Tibial artery (tissue), 4 donors: ENCODE measurements around the gene ST3GAL4.
A peak's percentile ranks its signal among the peaks of the same experiment; 100 is the strongest.
"Not testable (repeated sequence)": the region's sequence is repeated elsewhere in the genome, so short reads cannot be mapped to it uniquely, and the experiment has no call there.

Source experiments
- DNase-seq, 2 donors: peaks; one replicate each; pipeline ENCODE4 v3.0.0-alpha.2; 2019
- H3K27ac ChIP-seq, 2 donors: fragments of 200-600 bp; sonication (generic) in 1 of 2; 1 replicate in 1 of 2; 2 replicates in 1 of 2; pipeline ENCODE4 v1.5.1; 2018 to 2019; ENCODE audit warnings: mild to moderate bottlenecking in 1 of 2
- H3K27me3 ChIP-seq, 2 donors: fragments of 200-600 bp; sonication (generic) in 1 of 2; one replicate each; pipeline versions ENCODE4 v1.5.1 to v1.6.0; 2016 to 2019
- H3K36me3 ChIP-seq, 3 donors: fragments of 200-600 bp; sonication (generic) in 2 of 3; one replicate each; pipeline ENCODE4 v1.5.1; 2016 to 2019; ENCODE audit warnings: mild to moderate bottlenecking in 2 of 3
- H3K4me1 ChIP-seq, 4 donors: fragments of 200-600 bp; sonication (generic) in 2 of 4; 1 replicate in 3 of 4; 2 replicates in 1 of 4; pipeline ENCODE4 v1.5.1; 2016 to 2019
- H3K4me3 ChIP-seq, 2 donors: fragments of 200-600 bp; sonication (generic) in 1 of 2; 1 replicate in 1 of 2; 2 replicates in 1 of 2; pipeline ENCODE4 v1.5.1; 2018 to 2019; ENCODE audit warnings: mild to moderate bottlenecking in 2 of 2
- H3K9me3 ChIP-seq, 3 donors: fragments of 200-600 bp; sonication (generic) in 1 of 3; one replicate each; pipeline ENCODE4 v1.5.1; 2016 to 2019
- CTCF ChIP-seq, 2 experiments: fragments of 200-600 bp in 1 of 2; fragments of 450-650 bp in 1 of 2; IDR thresholded peaks; one replicate each; pipeline ENCODE4 v1.5.1; 2017 to 2019; ENCODE audit warnings: antibody characterized with exemption in 2 of 2, mild to moderate bottlenecking in 1 of 2, moderate library complexity in 1 of 2
- intact Hi-C: fragments of 100-400 bp; cut with DNase I; formaldehyde crosslinking; loops from one replicate; pipeline ENCODE4 v1.15.0; 2023; ENCODE audit warnings: low total_unique reads

ST3GAL4 gene

DNA sequence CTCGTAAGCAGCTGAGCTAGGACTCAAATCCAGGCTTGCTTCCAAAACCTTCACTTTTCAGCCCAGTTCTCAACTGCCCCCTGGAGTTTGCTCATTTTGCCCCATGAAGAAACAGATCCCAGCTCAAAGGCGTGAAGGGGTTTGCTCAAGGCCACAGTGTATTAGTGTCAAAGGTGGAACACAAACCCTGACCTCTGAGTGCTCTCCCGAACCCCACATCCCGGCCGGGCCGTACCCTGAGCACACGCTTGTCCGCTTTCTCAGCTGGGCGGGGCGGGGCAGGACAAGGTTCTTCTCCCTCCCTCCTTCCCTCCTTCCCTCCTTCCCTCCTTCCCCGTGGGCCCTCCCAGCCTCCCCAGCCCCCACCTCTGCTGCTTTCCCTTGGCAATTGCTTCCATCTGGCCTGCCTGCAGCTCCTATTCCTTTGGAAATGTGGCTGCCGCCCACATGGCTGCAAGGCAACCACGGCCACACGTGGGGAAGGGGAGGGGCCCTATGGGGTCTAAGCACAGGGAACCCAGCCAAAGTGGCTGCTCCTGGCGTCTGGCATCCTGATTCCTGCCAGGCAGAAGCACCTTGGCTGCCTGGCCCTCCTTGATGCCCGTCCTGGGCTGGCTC is 4.1 kb downstream of the ST3GAL4 start:
- H3K9me3 ChIP-seq, result no peaks in the 10 kb centered on the region
- H3K4me3 ChIP-seq, result peak overlapping the region; percentile 20 to 32
- H3K27me3 ChIP-seq, result no peaks in the 10 kb centered on the region
- H3K27ac ChIP-seq, result peak overlapping the region; percentile 85
- intact Hi-C loops, result loop anchor here (5.0 kb wide), 1 partner anchor 53 kb away; no protein-coding TSS in a partner anchor
- H3K36me3 ChIP-seq, result no peaks in the 10 kb centered on the region
- TF ChIP-seq CTCF (IDR thresholded peaks at IDR 0.05), result peak in 1 of 2 experiments; percentile 15
- peaks cover 0 to 65% (median 46%) of the 10 kb centered on the region in 4 donors for H3K4me1 ChIP-seq
- peak; percentile 74 to 90 for DNase-seq

DNA sequence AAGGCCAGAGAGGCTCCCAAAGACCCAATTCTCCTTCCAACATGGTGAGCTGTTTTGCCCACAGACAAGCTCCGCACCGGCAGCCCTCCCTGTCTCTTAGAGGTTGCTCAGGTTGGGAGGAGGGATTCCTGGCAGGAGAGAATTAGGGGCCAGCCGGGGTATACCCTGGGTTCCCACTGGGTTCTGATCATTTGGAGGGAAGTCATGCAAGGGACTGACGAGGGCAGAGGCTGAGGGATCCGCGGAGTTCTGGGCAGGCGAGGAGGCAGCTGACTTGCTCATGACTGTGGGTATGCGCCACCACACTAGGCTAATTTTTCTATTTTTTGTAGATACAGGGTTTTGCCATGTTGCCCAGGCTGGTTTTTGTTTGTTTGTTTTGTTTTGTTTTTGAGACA is 4.6 kb downstream of the ST3GAL4 start:
- H3K27ac ChIP-seq, result peak overlapping the region in 1 of 2 donors; percentile 85

GRCh38 chr11:126361400-126361799 is 5.9 kb downstream of the ST3GAL4 start:
- peaks cover 0 to 62% (median 41%) of the 10 kb centered on the region in 4 donors for H3K4me1 ChIP-seq
- no peaks in the 10 kb centered on the region for H3K27me3 ChIP-seq
- H3K27ac ChIP-seq, result no peak overlapping the region
- no peak for TF ChIP-seq CTCF (IDR thresholded peaks at IDR 0.05)
- H3K36me3 ChIP-seq, result no peaks in the 10 kb centered on the region
- peak in 1 of 2 donors; percentile 46 for DNase-seq
- no peaks in the 10 kb centered on the region for H3K9me3 ChIP-seq
- no peak overlapping the region for H3K4me3 ChIP-seq
- intact Hi-C loops, result no loop called here

More for the DNA sequence above, 4.6 kb downstream of the ST3GAL4 start:
- no peak for DNase-seq
- intact Hi-C loops, result no loop called here
- Histone ChIP-seq H3K4me1 (peaks cover 0 to 60% (median 41%) of the 10 kb centered on the region in 4 donors), H3K36me3 (no peaks in the 10 kb centered on the region), H3K9me3 (no peaks in the 10 kb centered on the region), H3K4me3 (peak overlapping the region; percentile 20 to 32), H3K27me3 (no peaks in the 10 kb centered on the region)
- TF ChIP-seq CTCF (IDR thresholded peaks at IDR 0.05), result no peak

DNA sequence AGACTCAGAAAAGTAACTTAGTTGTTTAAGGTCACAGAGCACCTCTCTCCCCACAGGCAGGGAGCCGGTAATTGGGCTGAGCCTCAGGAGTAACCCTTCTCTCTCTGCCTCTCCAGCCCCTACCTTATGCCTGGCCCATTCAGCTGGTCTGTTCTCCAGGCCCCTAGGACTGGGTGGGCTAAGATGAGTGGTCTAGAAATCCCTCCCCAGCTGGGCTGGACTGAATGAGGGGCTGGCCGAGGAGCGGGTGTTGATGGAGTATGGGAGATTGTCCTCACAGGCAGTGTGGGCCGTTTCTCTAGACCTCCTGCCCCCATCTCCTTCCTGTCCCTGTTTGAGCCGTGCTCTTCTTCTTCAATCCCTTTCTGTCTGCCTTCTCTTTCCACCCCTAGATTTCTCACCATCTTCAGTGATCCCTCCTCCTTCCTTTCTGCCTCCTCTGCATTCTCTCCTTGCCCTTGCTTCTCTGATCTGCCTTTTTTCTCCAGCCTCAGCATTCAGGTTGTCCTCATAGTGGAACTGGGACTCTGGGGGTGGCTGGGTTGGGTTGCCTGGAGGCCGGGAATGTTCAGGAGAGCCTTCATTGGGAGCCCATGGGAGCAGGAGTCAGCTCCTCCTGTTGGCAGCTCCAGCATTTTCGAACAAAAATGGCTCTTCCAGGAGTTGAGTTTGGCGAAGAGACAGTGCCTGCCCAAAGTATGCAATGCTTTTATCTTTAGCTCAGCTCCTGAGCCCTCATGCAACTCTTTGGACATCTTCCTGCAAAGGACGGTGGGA is 7.6 kb downstream of the ST3GAL4 start:
- no peaks in the 10 kb centered on the region for H3K27me3 ChIP-seq
- TF ChIP-seq CTCF (IDR thresholded peaks at IDR 0.05), result no peak
- H3K36me3 ChIP-seq, result no peaks in the 10 kb centered on the region
- H3K9me3 ChIP-seq, result no peaks in the 10 kb centered on the region
- H3K27ac ChIP-seq, result no peak overlapping the region
- no peak overlapping the region for H3K4me3 ChIP-seq
- intact Hi-C loops, result no loop called here
- peak in 1 of 2 donors; percentile 37 for DNase-seq
- H3K4me1 ChIP-seq, result peaks cover 0 to 56% (median 26%) of the 10 kb centered on the region in 4 donors

DNA sequence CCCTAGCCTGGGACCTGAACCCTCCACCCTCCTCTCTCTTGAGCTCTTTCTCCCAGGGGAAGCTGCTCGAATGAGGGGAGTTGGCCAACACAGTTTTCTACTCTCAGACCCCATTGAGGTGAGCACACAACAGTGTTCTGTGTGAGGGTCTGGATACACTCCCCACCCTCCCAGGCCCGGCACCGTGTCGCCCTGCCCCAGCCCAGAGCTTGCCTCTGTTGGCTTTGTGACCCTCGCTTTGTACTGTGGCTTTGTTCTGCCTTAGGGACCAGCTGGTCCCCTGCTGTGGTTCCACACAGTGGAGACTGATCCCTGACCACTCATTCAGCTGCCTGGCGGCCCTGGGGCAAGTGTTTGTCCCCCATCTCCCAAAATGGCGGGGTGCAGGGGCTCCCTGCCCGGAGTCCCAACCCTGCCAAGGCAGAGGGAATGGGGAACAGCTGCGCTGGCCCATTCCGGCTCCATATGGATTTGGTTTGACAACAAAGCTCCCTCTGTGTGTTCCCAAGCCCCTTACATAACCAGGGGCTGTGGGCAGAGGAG is 8.3 kb downstream of the ST3GAL4 start:
- no peaks in the 10 kb centered on the region for H3K36me3 ChIP-seq
- TF ChIP-seq CTCF (IDR thresholded peaks at IDR 0.05), result no peak
- H3K9me3 ChIP-seq, result no peaks in the 10 kb centered on the region
- H3K27me3 ChIP-seq, result no peaks in the 10 kb centered on the region
- no peak overlapping the region for H3K27ac ChIP-seq
- no peak overlapping the region for H3K4me3 ChIP-seq
- intact Hi-C loops, result no loop called here
- peaks cover 0 to 49% (median 21%) of the 10 kb centered on the region in 4 donors for H3K4me1 ChIP-seq
- DNase-seq, result peak in 1 of 2 donors; percentile 59

DNA sequence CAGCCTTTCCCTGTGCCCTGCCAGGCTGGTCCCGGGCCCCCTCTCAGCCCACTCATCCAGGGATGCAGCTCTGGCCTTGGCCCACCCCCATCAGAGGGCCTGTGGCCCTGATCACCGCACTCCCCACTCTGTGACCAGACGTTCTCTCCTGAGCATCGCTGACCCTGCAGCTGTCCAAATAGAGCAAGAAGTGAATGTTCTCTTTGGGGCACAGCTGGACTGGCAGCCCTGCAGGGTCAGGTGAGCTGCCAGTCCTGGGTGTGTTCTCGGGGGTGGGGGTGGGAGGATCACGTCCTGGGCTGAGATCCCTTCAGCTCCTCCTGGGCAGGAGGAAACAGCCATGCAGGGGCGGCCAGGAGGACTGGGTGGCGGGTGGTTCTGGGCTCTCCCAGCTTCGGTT is 9.2 kb downstream of the ST3GAL4 start:
- H3K27me3 ChIP-seq, H3K27ac ChIP-seq, H3K9me3 ChIP-seq, H3K4me3 ChIP-seq, DNase-seq, intact Hi-C loops, H3K36me3 ChIP-seq: not testable (repeated sequence)
- H3K4me1 ChIP-seq, result peaks cover 0 to 39% (median 11%) of the 10 kb centered on the region in 4 donors

GRCh38 chr11:126365508-126365907 is 10.0 kb downstream of the ST3GAL4 start:
- H3K27me3 ChIP-seq, H3K4me3 ChIP-seq, intact Hi-C loops, H3K27ac ChIP-seq, H3K36me3 ChIP-seq, H3K9me3 ChIP-seq: not testable (repeated sequence)
- DNase-seq, result peak in 1 of 2 donors; percentile 56
- H3K4me1 ChIP-seq, result peaks cover 0 to 34% (median 6%) of the 10 kb centered on the region in 4 donors
